GM21526 (cell line): ENCODE results near the gene HSPB7.
A peak's percentile ranks its signal among the peaks of the same experiment; 100 is the strongest.
"Not testable (repeated sequence)": the region's sequence is repeated elsewhere in the genome, so short reads cannot be mapped to it uniquely, and the experiment has no call there.

Experiments
- ATAC-seq: cut with Tn5 transposase; IDR thresholded peaks from one replicate; pipeline ENCODE4 v1.9.1; 2021; ENCODE audit warnings: moderate library complexity; ENCODE audit not compliant: unreplicated experiment, low FRiP score

The HSPB7 gene

GRCh38 chr1:15985611-15986297 lies 32.1 kb downstream of the HSPB7 start:
- ATAC-seq, result no peak

- no peak for ATAC-seq
Observed at GRCh38 chr1:15983275-15983674, 34.6 kb downstream of the HSPB7 start.

GRCh38 chr1:15981679-15982078 lies 36.2 kb downstream of the HSPB7 start:
- ATAC-seq, result no peak

GRCh38 chr1:15977947-15978346 lies 39.9 kb downstream of the HSPB7 start:
- ATAC-seq, result not testable (repeated sequence)

- peak; percentile 73 for ATAC-seq
Observed at GRCh38 chr1:15975805-15976680, 41.8 kb downstream of the HSPB7 start, which contains the start of gene ZBTB17. TSS of gene ZBTB17 (minus strand) at chr1:15976101. CDS start at chr1:15948495, 27,606 bp downstream.

- peak; percentile 48 for ATAC-seq
Observed at GRCh38 chr1:15975358-15975804, 42.5 kb downstream of the HSPB7 start.

GRCh38 chr1:15974855-15975254 lies 43.0 kb downstream of the HSPB7 start:
- ATAC-seq, result peak; percentile 33

- no peak for ATAC-seq
Observed at GRCh38 chr1:15973772-15974171, 44.1 kb downstream of the HSPB7 start.

- no peak for ATAC-seq
Observed at GRCh38 chr1:15972409-15972808, 45.4 kb downstream of the HSPB7 start.

- ATAC-seq, result no peak
Observed at GRCh38 chr1:15970911-15971310, 46.9 kb downstream of the HSPB7 start.

- ATAC-seq, result no peak
Observed at GRCh38 chr1:15969321-15969880, 48.4 kb downstream of the HSPB7 start.

- no peak for ATAC-seq
Observed at GRCh38 chr1:15968172-15968571, 49.7 kb downstream of the HSPB7 start.

GRCh38 chr1:15966956-15967344 lies 50.9 kb downstream of the HSPB7 start:
- no peak for ATAC-seq

- peak; percentile 57 for ATAC-seq
Observed at GRCh38 chr1:15966081-15966955, 51.5 kb downstream of the HSPB7 start.

GRCh38 chr1:15965228-15965767 lies 52.5 kb downstream of the HSPB7 start:
- ATAC-seq, result no peak
